C1 segment of cervical spinal cord (tissue), 14 donors: Measurements from ENCODE around the gene FAM200A.
"Not testable (repeated sequence)": the region's sequence is repeated elsewhere in the genome, so short reads cannot be mapped to it uniquely, and the experiment has no call there.

Experiments used
- DNase-seq, 14 donors: peaks; one replicate each; lab custom pipeline; 2025; lab: John Stamatoyannopoulos, UW

FAM200A gene

DNA sequence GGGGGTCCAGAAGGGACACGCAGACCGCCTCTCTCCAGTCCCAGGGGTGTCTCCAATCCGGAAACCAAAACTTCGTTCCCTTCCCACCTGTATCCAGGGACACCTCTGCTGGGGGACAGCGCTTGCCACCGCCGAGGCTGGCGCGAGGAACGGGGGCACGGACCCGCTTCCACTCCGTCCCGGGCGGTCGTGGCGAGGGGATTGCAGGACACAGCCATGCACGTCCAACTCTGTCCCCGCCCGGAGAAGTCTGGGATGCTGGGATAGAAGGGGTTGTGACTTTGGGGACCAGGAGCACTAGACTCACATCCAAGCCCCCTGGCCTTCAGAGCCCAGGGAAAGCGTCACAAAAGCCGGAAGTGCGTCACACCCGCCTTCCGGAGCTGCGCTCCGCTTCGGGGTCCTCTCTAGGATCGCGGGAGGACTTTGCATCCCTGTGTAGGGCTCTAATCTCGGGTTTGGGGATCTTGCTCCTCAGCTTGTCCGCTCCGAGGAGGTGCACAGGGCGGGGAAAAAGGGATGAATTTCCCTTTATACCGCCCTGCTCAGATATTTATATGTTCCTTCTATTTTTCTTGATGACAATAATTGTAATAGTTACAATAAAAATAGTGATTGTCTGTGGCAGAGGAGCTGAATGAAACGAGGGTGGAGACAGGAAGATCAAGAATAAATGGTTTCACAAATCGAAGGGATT is at the start of gene FAM200A:
FAM200A (minus strand) TSS at position 348 of the 697 bp plus-strand sequence. CDS start 3,707 bp downstream, outside the sequence.
- peak; percentile 16 to 90 (median 78) for DNase-seq

DNA sequence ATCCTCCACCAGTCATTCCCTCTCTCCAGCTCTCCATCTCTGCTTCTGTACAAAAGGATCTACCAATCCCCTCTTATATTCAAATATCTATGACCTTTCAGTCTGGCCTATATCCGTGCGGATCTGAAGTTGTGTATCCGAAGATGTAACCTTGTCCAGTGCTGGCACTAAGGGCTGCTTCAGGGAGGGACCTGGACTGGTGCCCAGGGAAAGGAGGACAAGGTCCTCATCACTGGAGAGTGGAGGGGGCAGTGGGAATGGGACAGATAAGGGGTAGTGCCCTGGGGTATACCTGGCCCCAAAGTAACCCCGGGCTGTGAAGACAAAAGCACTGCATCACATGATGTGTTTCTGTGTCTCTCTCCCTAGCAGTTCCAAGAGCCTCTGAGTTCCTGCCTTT is 47.9 kb upstream of the FAM200A start:
- no peak for DNase-seq

- no peak for DNase-seq
These were observed 46.0 kb upstream of the FAM200A start, which contains the start of gene TMEM225B for GRCh38 chr7:99597762-99598501. TMEM225B (plus strand) TSS chr7:99598267; CDS start chr7:99604389, 6,122 bp downstream.

DNA sequence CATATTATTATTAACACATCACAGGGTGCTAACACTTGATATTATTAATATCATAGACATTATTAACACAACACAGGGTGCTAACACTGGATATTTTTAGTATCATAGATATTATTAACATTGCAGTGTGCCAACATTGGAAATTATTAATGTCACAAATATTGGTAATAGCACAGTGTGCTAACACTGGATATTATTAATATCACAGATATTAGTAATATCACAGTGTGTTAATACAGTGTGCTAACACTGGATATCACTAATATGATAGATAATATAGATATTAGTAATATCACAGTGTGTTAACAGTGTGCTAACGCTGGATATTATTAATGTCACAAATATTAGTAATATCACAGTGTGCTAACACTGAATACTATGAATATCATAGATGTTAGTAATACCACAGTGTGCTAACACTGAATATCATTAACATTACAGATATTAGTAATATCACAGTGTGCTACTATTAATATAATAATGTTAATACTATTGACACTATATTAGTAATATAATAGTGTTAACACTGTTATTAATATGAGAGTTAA is 44.6 kb upstream of the FAM200A start:
- DNase-seq, result no peak

DNA sequence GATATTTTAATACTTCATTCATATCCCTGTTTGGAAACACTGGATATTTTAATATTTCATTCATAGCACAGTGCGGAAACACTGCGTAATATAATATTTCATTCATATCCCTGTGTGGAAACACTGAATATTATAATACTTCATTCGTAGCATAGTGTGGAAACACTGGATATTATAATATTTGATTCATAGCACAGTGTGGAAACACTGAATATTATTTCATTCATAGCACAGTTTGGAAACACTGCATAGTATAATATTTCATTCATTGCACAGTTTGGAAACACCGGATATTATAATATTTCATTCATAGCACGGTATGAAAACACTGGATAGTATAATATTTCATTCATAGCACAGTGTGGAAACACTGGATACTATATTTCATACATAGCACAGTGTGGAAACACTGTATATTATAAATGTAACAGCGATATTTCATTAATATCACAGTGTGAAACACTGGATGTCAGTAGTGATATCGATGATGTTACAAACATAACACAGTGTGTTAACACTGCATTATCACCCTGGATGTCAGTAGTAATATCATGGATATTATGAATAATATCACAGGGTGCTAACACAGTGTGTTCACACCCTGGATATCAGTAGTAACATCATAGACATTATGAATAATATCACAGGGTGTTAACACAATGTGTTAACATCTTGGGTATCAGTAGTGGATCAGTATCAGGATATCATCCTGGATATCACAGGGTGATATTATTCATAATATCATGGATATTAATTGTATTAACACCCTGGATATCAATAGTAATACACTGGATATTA is 43.2 kb upstream of the FAM200A start:
- no peak for DNase-seq

GRCh38 chr7:99588868-99589267 is 37.0 kb upstream of the FAM200A start:
- no peak for DNase-seq

DNA sequence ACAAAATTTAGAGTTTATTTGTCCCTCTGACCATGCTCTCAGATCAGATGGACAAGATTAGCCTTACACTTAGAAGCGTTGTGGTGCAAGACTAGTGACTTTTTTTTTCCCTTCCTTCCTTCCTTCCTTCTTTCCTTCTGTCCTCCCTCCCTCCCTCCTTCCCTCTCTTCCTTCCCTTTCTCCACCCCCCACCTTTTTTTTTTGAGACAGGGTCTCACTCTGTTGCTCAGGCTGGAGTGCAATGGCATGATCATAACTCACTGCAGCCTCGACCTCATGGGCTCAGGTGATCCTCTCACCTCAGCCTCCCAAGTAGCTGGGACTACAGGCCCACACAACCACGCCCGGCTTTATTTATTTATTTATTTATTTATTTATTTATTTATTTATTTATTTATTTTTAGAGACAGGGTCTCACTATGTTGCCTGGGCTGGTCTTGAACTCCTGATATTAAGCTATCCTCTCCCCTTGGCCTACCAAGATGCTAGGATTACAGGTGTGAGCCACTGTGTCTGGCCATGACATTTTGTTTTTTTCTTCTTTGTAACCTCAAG is 28.9 kb upstream of the FAM200A start:
- DNase-seq, result not testable (repeated sequence)

DNA sequence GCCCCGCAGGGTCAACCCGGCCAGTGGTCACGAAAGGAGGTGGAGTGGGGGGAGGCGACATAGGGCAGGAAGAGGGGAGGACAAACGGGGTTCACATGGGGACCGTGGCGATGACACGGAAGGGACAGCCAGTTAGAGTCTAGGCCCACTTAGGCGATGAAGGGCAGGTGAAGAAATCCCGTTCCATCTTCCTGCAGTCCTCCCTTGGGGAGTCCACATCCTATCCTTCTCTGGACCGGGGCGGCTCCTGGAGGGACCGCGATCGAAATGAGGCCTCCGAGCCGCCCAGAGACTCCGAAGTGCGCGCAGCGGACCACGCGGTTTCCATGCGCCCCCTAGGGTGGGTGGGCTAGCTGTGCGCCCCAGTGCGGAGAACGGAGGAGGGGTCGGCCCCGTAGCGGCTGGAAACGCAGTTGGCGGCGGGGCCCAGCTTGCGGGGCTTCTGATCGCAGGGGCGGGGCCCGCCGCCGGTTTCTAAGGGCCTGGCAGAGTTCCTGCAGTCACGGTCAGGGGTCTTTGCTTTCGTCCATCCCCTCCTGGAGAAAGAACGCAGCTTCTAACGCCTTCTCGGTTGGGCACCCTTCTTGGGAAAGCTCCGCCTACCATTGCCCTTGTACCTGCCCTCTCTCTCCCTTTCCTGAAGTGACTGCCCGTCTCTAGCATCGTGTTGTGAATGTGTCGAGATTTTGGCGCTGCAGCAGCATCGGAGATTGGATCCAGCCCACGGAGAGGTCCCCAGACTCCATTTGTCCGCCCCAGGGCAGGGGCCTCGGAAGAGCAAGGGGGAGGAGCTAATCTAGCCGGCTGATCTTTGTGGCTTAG is 28.3 kb upstream of the FAM200A start:
- peak in 9 of 14 donors; percentile 16 to 56 (median 34) for DNase-seq

DNA sequence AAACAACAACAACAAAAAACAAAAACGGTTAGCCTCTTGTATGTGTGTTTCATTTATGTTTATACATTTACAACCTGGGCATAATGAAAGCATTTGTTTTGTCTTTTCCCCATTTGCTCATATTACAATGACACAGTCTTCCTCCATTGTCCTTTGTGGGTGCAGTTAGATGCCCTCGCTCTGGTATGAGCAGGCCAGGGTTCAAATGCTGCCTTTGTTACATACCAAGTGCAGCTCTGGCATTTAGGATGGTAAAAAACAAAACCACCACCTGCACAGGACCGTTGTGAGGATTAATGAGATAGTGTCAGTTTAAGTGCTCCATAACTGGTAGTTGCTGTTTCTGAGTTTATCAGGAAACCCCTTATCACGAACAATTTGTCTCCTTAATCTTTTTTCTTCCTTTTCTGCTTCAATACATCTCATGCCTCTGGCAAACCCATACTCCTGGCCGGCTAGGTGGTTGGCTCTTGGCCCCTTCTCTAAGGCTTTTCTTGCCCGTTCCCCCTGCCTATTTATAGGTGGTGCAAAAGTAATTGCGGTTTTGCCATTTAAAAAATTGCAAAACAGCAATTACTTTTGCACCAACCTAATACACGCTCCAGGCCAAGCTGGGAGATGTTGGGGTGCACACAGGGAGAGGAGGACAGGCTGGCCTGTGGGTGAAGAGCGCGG is 27.5 kb upstream of the FAM200A start:
- DNase-seq, result peak in 1 of 14 donors; percentile 24

GRCh38 chr7:99576251-99576650 is 24.3 kb upstream of the FAM200A start:
- DNase-seq, result no peak

- no peak for DNase-seq
These were observed 21.3 kb upstream of the FAM200A start for GRCh38 chr7:99573257-99573656.

DNA sequence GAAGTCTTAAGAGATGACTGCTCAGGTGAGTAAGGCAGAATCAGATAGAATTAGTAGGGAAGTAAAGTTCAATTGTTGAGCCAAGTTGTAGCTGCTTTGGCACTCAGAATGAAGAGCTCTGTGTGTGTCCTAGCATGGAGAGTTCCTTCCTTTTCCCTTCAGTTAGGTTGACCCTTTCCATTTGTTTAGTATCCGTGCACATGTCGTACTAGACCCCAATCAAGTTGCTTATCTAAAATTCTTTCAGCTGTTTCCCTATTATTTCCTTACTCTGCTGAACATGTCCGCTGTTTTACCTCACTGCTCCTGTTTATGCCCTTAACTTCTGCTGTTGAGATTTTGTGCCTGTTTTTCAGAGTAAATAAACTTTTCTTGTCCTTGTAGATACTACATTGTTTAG is 19.9 kb upstream of the FAM200A start:
- DNase-seq, result no peak

DNA sequence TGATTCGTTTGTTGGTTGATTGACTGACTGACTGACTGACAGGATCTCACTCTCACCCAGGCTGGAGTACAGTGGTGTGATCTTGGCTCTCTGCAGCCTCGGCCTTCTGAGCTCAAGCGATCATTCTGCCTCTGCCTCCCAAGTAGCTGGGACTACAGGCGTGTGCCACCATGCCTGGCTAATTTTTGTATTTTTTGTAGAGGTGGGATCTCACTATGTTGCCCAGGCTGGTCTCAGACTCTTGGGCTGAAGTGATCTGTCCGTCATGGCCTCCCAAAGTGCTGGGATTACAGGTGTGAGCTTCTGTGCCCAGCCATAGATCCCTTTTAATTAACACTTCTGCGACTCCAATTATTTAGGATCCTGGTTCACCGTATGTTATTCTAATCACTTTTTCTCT is 16.9 kb upstream of the FAM200A start:
- not testable (repeated sequence) for DNase-seq

GRCh38 chr7:99563650-99564049 is 11.7 kb upstream of the FAM200A start:
- DNase-seq, result no peak

DNA sequence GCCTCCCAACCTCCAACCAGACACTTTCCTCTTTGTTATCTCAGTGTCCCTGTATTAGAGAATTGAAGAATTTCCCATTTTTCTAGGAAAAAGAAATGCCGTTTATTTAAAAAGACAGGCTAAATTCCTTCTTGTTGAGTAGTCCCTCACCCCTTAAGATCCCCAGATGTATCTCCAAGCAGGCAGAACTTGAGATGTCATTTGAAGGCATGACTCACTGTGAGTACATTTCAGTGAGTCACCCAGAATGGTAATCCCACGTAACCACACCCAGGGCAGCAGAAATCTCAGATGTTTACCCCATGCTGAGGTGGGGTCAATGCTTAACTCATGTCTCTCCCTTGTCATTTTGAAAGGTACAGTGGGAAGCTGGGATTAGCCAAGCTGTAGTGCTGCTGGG is 10.9 kb upstream of the FAM200A start:
- DNase-seq, result no peak

DNA sequence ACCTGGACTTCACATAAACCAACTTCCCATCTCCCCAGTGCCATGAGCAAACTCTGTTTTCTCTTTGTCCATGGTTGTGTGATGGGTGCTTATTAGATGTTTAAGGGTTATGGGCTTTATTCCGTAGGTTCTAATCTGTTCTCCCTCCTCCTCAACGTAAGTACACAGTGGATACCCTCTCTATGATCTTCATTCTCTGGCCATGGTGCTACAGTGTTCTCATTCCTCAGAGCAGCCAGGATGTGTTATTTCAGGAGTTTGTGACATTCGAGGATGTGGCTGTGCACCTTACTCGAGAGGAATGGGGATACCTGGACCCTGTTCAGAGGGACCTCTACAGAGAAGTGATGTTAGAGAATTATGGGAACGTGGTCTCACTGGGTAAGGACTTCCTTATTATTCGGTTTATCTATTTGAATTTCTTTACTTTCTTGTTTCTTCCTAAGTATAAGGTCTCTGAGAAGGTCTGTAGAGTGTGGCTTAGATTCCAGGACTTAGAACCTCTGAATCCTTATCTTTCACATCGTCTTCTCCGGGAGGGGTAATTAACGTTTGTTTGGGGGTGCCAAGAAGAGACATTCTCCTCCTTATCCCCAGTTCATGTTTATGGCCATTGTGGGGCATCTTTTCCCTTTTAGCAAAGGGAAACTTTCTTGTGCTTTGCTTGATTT is 10.3 kb upstream of the FAM200A start:
- no peak for DNase-seq

- DNase-seq, result no peak
These were observed 9.8 kb upstream of the FAM200A start for GRCh38 chr7:99561737-99562051.

GRCh38 chr7:99560834-99561736 is 9.2 kb upstream of the FAM200A start:
- DNase-seq, result no peak
